ENCODE results near the gene ANKRD44.

- no peak for TF ChIP-seq CTCF (IDR thresholded peaks at IDR 0.05; ENCODE audit: borderline replicate concordance, extremely low read depth, low read length, poor library complexity, severe bottlenecking)
- TF ChIP-seq EZH2 (IDR thresholded peaks at IDR 0.05; ENCODE audit: borderline replicate concordance, low read depth, low read length, severe bottlenecking): no peak
These were observed 148.8 kb downstream of the ANKRD44 start for GRCh38 chr2:197161774-197162173.
